ENCODE measurements around the gene NUSAP1. TPM values are rescaled to one million over a fixed set of nuclear protein-coding genes. Genes with fewer than 3 reads are reported as not detected.

The NUSAP1 gene
- total RNA-seq, 1 donor = 10.9 TPM

- Histone ChIP-seq H3K27ac (ENCODE audit: low read depth, low read length) (no peak overlapping the region), H3K4me3 (ENCODE audit: insufficient read depth, low read length) (no peak overlapping the region), H2AFZ (ENCODE audit: low read length) (no peak overlapping the region), H3K27me3 (ENCODE audit: insufficient read depth, low read length) (no peaks in the 10 kb centered on the region), H3K9me3 (ENCODE audit: low read depth, low read length) (no peaks in the 10 kb centered on the region), H3K36me3 (ENCODE audit: insufficient read depth, low read length) (peaks cover 19% of the 10 kb centered on the region), H3K79me2 (ENCODE audit: insufficient read depth, low read length) (no peaks in the 10 kb centered on the region), H3K4me1 (ENCODE audit: insufficient read depth, low read length) (no peaks in the 10 kb centered on the region), H3K4me2 (ENCODE audit: insufficient read depth, low read length) (no peak overlapping the region), H4K20me1 (ENCODE audit: insufficient read depth, low read length) (no peaks in the 10 kb centered on the region)
- no peak for TF ChIP-seq CTCF (IDR thresholded peaks at IDR 0.05; ENCODE audit: extremely low read depth, low read depth, low read length)
- DNase-seq (ENCODE audit: insufficient read length, low spot score, missing footprints) = no peak
These were observed 55.0 kb downstream of the NUSAP1 start for GRCh38 chr15:41387646-41388045.

- no peaks in the 10 kb centered on the region for H3K9me3 ChIP-seq (ENCODE audit: low read depth, low read length)
- H3K27ac ChIP-seq (ENCODE audit: low read depth, low read length) = no peak overlapping the region
- no peak overlapping the region for H2AFZ ChIP-seq (ENCODE audit: low read length)
- peaks cover 32% of the 10 kb centered on the region for H3K36me3 ChIP-seq (ENCODE audit: insufficient read depth, low read length)
- H4K20me1 ChIP-seq (ENCODE audit: insufficient read depth, low read length) = no peaks in the 10 kb centered on the region
- H3K27me3 ChIP-seq (ENCODE audit: insufficient read depth, low read length) = no peaks in the 10 kb centered on the region
- DNase-seq (ENCODE audit: insufficient read length, low spot score, missing footprints) = no peak
- no peak overlapping the region for H3K4me3 ChIP-seq (ENCODE audit: insufficient read depth, low read length)
- no peak for TF ChIP-seq CTCF (IDR thresholded peaks at IDR 0.05; ENCODE audit: extremely low read depth, low read depth, low read length)
- no peaks in the 10 kb centered on the region for H3K4me1 ChIP-seq (ENCODE audit: insufficient read depth, low read length)
- no peaks in the 10 kb centered on the region for H3K79me2 ChIP-seq (ENCODE audit: insufficient read depth, low read length)
- no peak overlapping the region for H3K4me2 ChIP-seq (ENCODE audit: insufficient read depth, low read length)
These were observed 60.0 kb downstream of the NUSAP1 start for GRCh38 chr15:41392659-41393058.

GRCh38 chr15:41394924-41395323 lies 62.2 kb downstream of the NUSAP1 start:
- no peak for DNase-seq (ENCODE audit: insufficient read length, low spot score, missing footprints)
- H3K79me2 ChIP-seq (ENCODE audit: insufficient read depth, low read length) = no peaks in the 10 kb centered on the region
- H3K27me3 ChIP-seq (ENCODE audit: insufficient read depth, low read length) = no peaks in the 10 kb centered on the region
- H3K27ac ChIP-seq (ENCODE audit: low read depth, low read length) = no peak overlapping the region
- no peaks in the 10 kb centered on the region for H3K9me3 ChIP-seq (ENCODE audit: low read depth, low read length)
- H3K4me2 ChIP-seq (ENCODE audit: insufficient read depth, low read length) = no peak overlapping the region
- H3K4me3 ChIP-seq (ENCODE audit: insufficient read depth, low read length) = no peak overlapping the region
- no peaks in the 10 kb centered on the region for H4K20me1 ChIP-seq (ENCODE audit: insufficient read depth, low read length)
- peaks cover 22% of the 10 kb centered on the region for H3K36me3 ChIP-seq (ENCODE audit: insufficient read depth, low read length)
- TF ChIP-seq CTCF (IDR thresholded peaks at IDR 0.05; ENCODE audit: extremely low read depth, low read depth, low read length) = no peak
- no peaks in the 10 kb centered on the region for H3K4me1 ChIP-seq (ENCODE audit: insufficient read depth, low read length)
- H2AFZ ChIP-seq (ENCODE audit: low read length) = no peak overlapping the region

- Histone ChIP-seq H3K36me3 (ENCODE audit: insufficient read depth, low read length) (peaks cover 22% of the 10 kb centered on the region), H3K4me3 (ENCODE audit: insufficient read depth, low read length) (no peak overlapping the region), H3K79me2 (ENCODE audit: insufficient read depth, low read length) (peaks cover under 1% of the 10 kb centered on the region), H3K9me3 (ENCODE audit: low read depth, low read length) (no peaks in the 10 kb centered on the region), H4K20me1 (ENCODE audit: insufficient read depth, low read length) (no peaks in the 10 kb centered on the region), H3K27me3 (ENCODE audit: insufficient read depth, low read length) (no peaks in the 10 kb centered on the region), H3K27ac (ENCODE audit: low read depth, low read length) (no peak overlapping the region), H3K4me1 (ENCODE audit: insufficient read depth, low read length) (no peaks in the 10 kb centered on the region), H3K4me2 (ENCODE audit: insufficient read depth, low read length) (no peak overlapping the region), H2AFZ (ENCODE audit: low read length) (no peak overlapping the region)
- no peak for DNase-seq (ENCODE audit: insufficient read length, low spot score, missing footprints)
- TF ChIP-seq CTCF (IDR thresholded peaks at IDR 0.05; ENCODE audit: extremely low read depth, low read depth, low read length) = no peak
These were observed 63.4 kb downstream of the NUSAP1 start for GRCh38 chr15:41396111-41396510.

Data from osteoblast (primary cell).